HG03095 (cell line): ENCODE results near the gene MDC1.
"Not testable (repeated sequence)": the region's sequence is repeated elsewhere in the genome, so short reads cannot be mapped to it uniquely, and the experiment has no call there.

Experiments used
- ATAC-seq: cut with Tn5 transposase; IDR thresholded peaks from one replicate; pipeline ENCODE4 v1.9.1; 2021; ENCODE audit warnings: moderate library complexity; ENCODE audit not compliant: unreplicated experiment

MDC1 gene

DNA sequence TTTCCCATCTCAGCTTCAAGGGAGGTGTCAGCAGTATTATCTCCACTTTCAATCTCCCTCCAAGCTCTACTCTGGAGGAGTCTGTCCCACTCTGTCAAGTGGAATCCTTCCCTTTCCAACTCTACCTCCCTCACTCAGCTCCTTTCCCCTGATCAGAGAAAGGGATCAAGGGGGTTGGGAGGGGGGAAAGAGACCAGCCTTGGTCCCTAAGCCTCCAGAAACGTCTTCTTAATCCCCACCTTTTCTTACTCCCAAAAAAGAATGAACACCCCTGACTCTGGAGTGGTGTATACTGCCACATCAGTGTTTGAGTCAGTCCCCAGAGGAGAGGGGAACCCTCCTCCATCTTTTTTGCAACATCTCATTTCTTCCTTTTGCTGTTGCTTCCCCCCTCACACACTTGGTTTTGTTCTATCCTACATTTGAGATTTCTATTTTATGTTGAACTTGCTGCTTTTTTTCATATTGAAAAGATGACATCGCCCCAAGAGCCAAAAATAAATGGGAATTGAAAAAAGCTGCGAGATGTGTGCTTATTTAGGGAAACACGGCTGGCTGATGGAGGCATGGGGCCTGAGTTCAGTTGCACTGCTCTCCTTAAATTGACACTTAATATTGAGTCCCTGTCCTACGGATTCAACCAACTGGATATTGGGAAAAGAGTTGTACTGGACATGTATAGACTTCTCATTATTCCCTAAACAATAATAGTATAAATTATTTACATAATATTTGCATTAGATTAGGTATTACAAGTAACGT is 8.0 kb upstream of the MDC1 start:
- ATAC-seq = no peak

DNA sequence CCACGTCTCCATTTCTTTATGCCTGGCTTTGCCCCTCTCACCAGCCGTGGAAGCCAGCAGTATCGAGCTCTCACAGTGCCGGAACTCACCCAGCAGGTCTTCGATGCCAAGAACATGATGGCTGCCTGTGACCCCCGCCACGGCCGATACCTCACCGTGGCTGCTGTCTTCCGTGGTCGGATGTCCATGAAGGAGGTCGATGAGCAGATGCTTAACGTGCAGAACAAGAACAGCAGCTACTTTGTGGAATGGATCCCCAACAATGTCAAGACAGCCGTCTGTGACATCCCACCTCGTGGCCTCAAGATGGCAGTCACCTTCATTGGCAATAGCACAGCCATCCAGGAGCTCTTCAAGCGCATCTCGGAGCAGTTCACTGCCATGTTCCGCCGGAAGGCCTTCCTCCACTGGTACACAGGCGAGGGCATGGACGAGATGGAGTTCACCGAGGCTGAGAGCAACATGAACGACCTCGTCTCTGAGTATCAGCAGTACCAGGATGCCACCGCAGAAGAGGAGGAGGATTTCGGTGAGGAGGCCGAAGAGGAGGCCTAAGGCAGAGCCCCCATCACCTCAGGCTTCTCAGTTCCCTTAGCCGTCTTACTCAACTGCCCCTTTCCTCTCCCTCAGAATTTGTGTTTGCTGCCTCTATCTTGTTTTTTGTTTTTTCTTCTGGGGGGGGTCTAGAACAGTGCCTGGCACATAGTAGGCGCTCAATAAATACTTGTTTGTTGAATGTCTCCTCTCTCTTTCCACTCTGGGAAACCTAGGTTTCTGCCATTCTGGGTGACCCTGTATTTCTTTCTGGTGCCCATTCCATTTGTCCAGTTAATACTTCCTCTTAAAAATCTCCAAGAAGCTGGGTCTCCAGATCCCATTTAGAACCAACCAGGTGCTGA is 7.0 kb upstream of the MDC1 start:
- ATAC-seq = not testable (repeated sequence)

DNA sequence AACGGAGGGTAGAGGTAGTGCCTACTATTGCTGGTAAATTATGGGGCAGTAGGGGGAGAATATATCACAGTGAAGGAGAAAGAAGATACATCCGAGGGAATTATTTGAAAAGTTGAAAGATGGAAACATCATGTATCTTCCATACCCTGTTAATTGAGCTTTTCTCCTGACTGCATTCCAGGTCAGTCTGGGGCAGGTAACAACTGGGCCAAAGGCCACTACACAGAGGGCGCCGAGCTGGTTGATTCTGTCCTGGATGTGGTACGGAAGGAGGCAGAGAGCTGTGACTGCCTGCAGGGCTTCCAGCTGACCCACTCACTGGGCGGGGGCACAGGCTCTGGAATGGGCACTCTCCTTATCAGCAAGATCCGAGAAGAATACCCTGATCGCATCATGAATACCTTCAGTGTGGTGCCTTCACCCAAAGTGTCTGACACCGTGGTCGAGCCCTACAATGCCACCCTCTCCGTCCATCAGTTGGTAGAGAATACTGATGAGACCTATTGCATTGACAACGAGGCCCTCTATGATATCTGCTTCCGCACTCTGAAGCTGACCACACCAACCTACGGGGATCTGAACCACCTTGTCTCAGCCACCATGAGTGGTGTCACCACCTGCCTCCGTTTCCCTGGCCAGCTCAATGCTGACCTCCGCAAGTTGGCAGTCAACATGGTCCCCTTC is 6.2 kb upstream of the MDC1 start:
- ATAC-seq = not testable (repeated sequence)

DNA sequence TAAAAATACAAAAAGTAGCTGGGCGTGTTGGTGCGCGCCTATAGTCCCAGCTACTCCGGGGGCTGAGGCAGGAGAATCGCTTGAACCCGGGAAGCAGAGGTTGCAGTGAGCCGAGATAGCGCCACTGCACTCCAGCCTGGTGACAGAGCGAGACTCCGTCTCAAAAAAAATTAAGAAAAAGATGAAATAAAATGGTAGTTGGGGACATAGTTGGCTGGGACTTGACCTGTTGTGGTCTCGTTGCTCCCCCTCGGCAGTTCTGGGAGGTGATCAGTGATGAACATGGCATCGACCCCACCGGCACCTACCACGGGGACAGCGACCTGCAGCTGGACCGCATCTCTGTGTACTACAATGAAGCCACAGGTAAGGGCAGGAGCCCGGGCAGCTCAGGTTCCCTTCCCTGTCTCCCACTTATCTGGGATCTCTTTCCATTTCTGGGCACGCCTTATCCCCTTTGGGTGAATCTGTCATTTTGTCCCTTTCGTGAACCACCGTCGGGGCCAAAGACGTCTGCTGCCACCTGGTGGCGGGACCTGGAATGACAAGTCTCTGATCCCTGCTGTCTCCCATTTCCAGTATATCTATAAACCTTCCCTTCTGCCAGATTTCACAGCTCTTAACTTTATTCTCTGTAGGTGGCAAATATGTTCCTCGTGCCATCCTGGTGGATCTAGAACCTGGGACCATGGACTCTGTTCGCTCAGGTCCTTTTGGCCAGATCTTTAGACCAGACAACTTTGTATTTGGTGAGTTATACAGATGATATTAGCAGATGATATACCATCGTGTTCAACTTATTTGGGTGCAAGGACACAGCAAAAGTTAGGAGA is 5.4 kb upstream of the MDC1 start:
- no peak for ATAC-seq

DNA sequence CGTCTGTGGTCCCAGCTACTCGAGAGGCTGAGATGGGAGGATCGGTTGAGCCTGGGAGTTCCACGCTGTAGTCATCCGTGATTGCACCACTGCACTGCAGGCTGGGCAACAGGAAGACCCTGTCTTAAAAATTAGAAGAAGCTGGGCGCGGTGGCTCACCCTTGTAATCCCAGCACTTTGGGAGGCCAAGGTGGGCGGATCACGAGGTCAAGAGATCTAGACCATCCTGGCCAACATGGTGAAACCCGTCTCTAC is 4.9 kb upstream of the MDC1 start:
- not testable (repeated sequence) for ATAC-seq

DNA sequence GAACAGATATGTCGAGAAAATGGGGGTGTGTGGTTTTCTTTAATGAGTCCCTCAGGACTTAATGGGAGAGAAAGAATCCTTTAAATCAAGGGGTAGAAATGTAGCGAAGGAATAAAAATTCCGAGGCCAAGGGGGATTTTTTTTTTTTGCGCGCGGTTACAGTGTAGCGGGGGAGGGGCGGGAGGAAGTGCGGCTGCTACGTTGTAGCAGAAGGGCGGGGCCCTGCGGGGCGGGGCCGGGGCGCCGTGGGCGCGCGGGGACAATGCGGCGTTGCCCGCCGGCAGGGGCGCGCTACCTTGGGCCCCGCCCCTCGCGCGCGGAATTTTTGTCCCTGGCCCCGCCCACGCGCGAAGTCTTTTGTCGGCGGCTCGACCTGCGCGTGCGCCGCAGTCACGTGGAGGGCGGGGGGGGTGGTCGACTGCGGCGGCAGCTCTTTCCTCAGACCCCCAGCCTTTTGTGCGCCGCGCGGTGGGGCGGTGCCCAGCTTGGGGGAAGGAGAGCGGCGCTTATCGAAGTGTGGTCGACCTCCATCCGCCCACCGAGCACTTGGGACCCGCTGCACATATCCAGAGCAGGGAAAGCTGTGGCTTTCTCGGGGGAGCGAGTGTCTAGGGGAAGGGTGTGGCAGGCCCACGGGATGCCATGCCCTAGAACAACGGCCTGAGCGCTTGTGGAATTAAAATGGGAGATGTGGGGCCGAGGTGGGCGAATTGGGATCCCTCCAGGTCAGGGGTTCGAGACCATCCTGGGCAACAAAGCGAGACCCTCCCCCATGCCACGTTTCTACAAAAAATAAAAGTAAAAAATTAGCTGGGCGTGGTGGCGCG is 4.3 kb upstream of the MDC1 start:
- ATAC-seq = no peak

DNA sequence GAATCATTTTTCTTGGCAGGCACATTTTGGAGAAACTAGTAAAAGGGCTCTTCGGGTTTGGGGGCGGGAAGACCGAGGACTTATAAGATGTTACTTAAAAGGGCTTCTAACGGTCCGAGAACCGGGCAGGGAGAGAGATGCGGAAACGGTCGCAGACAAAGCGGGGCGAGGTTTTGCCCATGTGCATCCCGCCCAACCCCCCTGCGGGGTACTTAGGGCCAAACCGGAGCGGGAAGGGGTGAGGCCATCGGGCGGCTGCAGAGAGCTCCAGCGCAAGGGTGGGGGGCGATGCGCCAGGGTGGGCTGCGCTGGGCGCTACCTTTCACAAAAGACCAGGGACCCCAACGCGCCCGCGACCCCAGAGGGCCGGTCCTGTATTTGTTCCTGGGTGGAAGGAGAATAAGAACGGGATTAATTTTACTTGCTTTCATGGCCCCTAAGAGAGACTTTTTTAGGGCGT is 3.7 kb upstream of the MDC1 start:
- no peak for ATAC-seq

DNA sequence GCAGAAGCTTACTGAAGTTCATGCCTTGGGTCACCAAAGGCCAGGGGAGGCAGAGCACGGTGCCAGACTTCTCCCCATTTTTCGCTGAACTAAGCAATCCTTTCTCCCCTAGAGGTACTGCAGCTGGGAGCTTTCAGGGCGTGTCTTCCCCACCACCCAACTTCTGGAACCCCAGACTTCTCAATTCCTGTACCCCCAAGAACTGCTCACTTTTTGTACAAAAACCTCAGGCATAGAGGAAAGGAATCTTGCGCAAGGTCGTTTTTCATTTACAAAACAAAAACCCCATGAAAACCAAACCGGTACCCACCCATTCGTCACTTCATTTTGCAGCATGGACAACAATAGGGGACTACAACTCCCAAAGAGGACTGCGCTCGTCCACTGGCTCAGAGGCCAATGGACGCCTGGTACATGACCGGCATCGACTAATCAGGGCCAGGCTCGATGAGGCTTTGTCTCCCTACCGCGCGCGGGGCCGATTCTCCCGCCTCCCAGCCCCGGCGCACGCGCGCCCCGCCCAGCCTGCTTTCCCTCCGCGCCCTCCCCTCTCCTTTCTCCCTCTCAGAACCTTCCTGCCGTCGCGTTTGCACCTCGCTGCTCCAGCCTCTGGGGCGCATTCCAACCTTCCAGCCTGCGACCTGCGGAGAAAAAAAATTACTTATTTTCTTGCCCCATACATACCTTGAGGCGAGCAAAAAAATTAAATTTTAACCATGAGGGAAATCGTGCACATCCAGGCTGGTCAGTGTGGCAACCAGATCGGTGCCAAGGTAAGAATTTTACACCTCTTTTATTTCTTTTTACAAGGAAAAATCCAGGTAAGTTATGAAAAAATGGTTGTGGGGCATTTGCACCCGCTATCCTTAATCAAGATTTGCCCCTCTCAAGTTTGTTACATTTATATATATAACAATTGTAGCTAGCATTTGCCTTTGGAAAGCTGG is 3.0 kb upstream of the MDC1 start, which contains the start of gene TUBB:
Gene TUBB (plus strand): TSS at position 562 of the 947 bp plus-strand sequence. CDS start 155 bp downstream, at position 717.
- ATAC-seq = peak; percentile 40

DNA sequence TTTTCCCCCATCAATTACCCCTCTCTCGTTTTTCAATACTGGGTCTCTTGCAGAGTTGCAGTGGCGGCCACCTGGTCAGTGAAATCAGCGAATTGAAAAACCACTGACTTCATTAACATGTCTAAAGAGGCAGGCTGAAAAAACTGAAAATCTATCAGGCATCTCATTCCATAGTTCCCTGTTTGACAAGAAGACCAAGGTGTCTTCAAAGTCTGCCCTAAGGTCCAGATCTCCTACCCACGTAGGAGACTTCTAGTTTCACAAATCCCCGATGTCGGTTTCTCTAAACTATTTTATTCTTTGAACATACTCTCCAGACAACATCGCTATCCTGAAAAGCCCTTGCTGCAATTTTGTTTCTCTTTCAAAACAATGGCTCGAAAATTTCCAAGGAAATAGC is 2.3 kb upstream of the MDC1 start:
- ATAC-seq = no peak

DNA sequence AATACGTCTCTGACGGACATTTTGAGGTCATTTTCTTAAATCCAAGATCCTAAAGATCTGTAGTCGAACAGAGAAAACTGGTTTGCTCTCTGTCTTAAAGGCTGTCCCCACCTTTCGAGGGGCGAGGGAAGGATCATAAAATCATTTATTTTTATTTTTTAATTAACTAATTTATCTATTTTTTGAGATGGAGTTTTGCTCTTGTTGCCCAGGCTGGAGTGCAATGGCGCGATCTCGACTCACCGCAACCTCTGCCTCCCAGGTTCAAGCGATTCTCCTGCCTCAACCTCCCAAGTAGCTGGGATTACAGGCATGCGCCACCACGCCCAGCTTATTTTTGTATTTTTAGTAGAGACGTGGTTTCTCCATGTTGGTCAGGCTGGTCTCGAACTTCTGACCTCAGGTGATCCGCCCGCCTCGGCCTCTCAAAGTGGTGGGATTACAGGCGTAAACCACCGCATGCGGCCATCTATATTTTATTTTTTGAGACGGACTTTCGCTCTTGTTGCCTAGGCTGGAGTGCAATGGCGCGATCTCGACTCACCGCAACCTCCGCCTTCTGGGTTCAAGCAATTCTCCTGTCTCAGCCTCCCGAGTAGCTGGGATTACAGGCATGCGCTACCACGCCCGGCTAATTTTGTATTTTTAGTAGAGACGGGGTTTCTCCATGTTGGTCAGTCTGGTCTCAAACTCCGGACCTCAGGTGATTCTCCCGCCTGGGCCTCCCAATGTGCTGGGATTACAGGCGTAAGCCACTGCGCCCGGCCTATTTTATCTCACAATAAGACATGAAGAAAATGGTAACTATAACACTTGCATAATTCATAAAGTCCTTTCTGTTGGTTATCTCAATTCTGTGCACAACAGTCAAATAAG is 1.0 kb upstream of the MDC1 start:
- ATAC-seq = not testable (repeated sequence)

DNA sequence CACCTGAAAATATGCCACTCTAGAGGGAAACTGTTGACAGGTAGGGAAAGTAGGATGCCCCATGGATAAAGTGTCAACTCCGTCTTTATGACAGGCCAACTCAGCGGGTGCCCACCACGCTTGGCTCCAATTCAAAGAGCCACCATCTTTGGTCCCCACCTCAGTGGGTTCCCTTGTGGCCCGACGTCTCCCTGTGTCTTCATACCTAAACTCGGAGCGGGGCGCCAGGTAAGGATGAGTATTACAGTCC is 277 bp downstream of the MDC1 start:
- ATAC-seq = no peak

DNA sequence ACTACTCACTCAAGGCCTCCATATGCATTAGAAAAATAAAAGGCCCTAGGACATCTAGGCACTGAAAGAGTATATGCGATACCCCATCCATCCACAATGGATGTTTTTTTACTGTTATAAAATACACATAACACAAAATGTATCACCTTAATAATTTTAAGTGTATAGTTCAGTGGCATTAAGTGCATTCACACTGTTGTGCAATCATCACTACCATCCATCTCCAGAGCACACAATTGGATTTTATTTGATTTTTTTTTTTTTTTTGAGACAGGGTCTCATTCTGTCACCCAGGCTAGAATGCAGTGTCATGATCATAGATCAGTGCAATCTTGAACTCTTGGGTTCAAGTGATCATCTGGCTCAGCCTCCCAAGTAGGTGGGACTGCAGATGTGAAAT is 2.8 kb downstream of the MDC1 start:
- ATAC-seq = no peak

DNA sequence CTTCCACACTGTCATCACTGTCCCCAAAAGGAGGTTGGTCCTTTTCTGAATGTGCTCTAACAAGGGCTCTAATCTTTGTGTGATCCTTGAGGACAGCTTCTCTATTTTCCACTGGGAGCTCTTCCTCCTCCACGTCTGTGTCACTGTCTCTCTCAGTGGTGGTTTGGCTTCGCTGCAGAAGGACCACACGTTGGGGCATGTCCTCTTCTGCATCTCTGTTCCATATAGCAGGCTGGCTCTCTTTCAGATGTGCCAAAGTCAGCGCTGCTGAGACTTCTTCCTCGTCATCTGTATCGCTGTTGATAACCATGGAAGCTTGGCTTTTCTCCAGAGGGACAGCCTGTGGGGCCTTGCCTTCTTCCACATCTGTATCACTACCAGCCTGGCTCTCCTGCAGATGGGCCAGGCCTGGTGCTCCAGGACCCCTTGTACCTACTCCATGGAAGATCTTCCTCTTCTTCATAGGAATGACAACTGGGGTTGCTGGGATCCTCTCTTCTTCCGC is 4.6 kb downstream of the MDC1 start:
- ATAC-seq = no peak

DNA sequence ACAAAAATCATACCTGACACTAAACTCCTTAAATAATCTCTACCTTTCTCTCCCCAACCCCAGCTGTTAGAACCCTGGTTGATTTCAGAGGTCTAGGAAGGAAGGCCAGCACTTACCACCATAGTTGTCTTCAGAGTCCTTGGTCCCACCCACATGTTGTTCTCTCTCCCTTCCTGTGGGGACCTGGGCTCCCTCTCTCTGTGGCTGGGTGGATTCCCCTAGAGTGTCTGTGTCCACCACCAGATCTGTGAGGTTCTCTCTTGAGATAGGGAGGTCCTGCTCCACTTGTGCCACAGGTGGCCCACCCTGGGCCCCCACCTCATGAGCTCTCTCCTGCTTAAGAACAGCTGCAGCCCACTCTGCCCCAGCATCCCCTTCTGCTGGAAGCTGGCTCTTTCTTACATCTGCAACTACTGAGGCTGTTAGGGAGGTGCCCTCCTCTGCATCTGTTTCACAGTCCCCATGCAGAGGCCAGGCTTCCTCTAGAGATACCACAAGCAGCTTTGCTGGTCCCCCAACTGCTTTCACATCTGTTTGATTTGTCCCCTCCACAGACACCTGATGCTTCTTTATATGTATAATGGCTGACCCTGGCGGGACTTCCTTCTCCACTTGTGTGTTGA is 5.2 kb downstream of the MDC1 start:
- no peak for ATAC-seq

DNA sequence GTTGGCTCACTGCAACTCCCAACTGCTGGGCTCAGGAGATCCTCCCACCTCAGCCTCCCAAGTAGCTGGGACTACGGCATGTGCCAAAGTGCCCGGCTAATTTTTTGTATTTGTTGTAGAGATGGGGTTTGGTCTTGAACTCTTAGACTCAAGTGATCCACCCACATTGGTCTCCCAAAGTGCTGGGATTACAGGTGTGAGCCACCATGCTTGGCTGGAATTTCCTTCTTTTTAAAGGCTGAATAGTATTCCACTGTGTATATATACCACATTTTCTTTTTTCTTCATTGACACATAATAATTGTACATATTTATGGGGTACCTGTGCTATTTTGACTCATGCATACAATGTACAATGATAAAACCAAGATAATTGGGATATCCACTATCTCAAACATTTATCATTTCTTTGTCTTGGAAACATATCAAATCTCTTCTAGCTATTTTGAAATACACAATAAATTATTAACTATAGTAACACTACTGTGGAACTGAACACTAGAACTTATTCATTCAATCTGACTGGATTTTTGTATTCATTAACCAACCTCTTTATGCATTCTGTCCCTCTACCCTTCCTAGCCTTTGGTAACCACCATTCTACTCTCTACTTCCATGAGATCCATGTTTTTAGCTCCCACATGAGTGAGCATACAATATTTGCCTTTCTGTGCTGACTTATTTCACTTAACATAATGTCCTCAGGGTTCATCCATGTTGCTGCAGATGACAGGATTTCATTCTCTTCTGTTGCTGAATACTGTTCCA is 7.8 kb downstream of the MDC1 start:
- ATAC-seq = no peak

DNA sequence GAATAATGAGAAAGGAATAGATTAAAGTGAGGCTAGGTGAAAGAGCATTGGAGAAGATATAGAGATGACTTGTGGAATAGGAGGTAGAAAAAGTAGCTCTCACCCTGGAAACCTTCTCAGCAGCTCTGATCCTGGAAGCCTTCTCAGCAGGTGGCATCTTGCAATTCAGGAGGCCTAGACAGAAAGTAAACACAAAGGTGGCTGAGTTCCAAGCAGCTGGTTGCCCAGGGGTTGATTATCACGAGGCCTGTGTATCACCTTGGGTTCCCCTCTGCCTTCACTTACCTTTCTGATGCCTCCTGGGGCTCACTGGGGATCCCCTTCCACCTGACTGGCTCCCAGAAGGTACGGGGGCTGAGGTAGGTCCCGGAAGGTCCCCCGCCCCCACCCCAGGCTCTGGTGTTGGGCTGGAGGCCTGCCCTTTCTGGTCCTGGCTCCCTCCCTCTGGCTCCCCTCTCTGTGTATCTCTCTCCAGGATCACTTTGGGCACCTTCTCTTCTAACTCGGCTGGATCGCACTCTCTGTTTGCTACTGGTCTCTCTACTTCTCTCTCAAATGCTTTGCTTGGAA is 9.7 kb downstream of the MDC1 start:
- ATAC-seq = no peak
